H1 (cell line): ENCODE measurements around the gene UBE2D2. TPM values are rescaled to one million over a fixed set of nuclear protein-coding genes. Genes with fewer than 3 reads are reported as not detected.

Source experiments
- CTCF ChIA-PET: fragments of 300-600 bp; sonication (Branson Sonifier 250); formaldehyde crosslinking; loops from one replicate; lab custom pipeline; 2021; ENCODE audit not compliant: partially characterized antibody; lab: Charles Lee
- POLR2A ChIA-PET: fragments of 300-600 bp; sonication (Branson Sonifier 250); formaldehyde crosslinking; loops from one replicate; lab custom pipeline; 2021; ENCODE audit warnings: inconsistent platforms; ENCODE audit not compliant: partially characterized antibody; lab: Charles Lee
- DNase-seq, 2 experiments: peaks; one replicate each; pipeline versions ENCODE4 v3.0.0 to v3.0.0-alpha.2; 2010 to 2022; ENCODE audit warnings: low spot score in 2 of 2, low read depth in 1 of 2, mixed read lengths in 1 of 2
- FAIRE-seq: peaks from 2 replicates; lab custom pipeline; 2011; peaks lifted over from hg19 to GRCh38; lab: Jason Lieb, UNC
- H2AFZ ChIP-seq: 2 replicates; pipeline ENCODE4 v1.8.1; 2012; ENCODE audit warnings: low read length, inconsistent platforms
- H2AK5ac ChIP-seq: 2 replicates; pipeline ENCODE4 v1.6.1; 2013; ENCODE audit warnings: low read depth, low read length
- H2BK120ac ChIP-seq: replicated peaks from 2 replicates; pipeline ENCODE3; 2013; ENCODE audit warnings: low read depth, low read length, inconsistent platforms
- H2BK12ac ChIP-seq: 2 replicates; pipeline ENCODE4 v1.6.1; 2013; ENCODE audit warnings: low read depth, low read length
- H2BK15ac ChIP-seq: 2 replicates; pipeline ENCODE4 v1.6.1; 2013; ENCODE audit warnings: low read length
- H2BK20ac ChIP-seq: 2 replicates; pipeline ENCODE4 v1.6.1; 2013; ENCODE audit warnings: low read length
- H2BK5ac ChIP-seq: 2 replicates; pipeline ENCODE4 v1.6.1; 2013; ENCODE audit warnings: low read depth, low read length
- H3K14ac ChIP-seq: 2 replicates; pipeline ENCODE4 v1.6.1; 2013; ENCODE audit warnings: inconsistent platforms; ENCODE audit not compliant: insufficient read length
- H3K18ac ChIP-seq: 2 replicates; pipeline ENCODE4 v1.6.1; 2013; ENCODE audit warnings: low read length; ENCODE audit errors: extremely low read depth
- H3K23ac ChIP-seq: 2 replicates; pipeline ENCODE4 v1.6.1; 2013; ENCODE audit warnings: inconsistent platforms; ENCODE audit not compliant: insufficient read length
- H3K23me2 ChIP-seq: 2 replicates; pipeline ENCODE4 v1.6.1; 2013; ENCODE audit warnings: low read depth, low read length
- H3K27ac ChIP-seq: 2 replicates; pipeline ENCODE4 v1.6.1; 2011; ENCODE audit warnings: low read depth, low read length, inconsistent platforms
- H3K27me3 ChIP-seq, 4 experiments: replicated peaks in 1 of 4; 1 replicate in 1 of 4; 2 replicates in 3 of 4; pipeline versions ENCODE4 v1.6.1 to v1.8.1; 2011 to 2013; ENCODE audit warnings: low read length in 3 of 4, mild to moderate bottlenecking in 3 of 4, inconsistent platforms in 2 of 4, mixed read lengths in 2 of 4, moderate library complexity in 1 of 4; ENCODE audit not compliant: control insufficient read depth in 3 of 4, insufficient read depth in 3 of 4; ENCODE audit errors: extremely low read depth in 1 of 4
- H3K36me3 ChIP-seq, 4 experiments: 2 replicates each; pipeline versions ENCODE4 v1.6.1 to v1.8.1; 2011 to 2013; ENCODE audit warnings: mild to moderate bottlenecking in 4 of 4, low read length in 3 of 4, moderate library complexity in 2 of 4, control low read depth in 1 of 4, inconsistent platforms in 1 of 4; ENCODE audit not compliant: insufficient read depth in 4 of 4, control insufficient read depth in 2 of 4
- H3K4ac ChIP-seq: replicated peaks from 2 replicates; pipeline ENCODE3; 2013; ENCODE audit warnings: low read length, low read depth, mixed read lengths, inconsistent platforms; ENCODE audit not compliant: insufficient read length
- H3K4me1 ChIP-seq, 4 experiments: replicated peaks in 1 of 4; 1 replicate in 1 of 4; 2 replicates in 3 of 4; pipeline versions ENCODE4 v1.6.1 to v1.8.1; 2011 to 2013; ENCODE audit warnings: low read length in 3 of 4, inconsistent platforms in 2 of 4, mixed read lengths in 1 of 4; ENCODE audit not compliant: insufficient read depth in 4 of 4, control insufficient read depth in 3 of 4
- H3K4me2 ChIP-seq, 2 experiments: 2 replicates each; pipeline versions ENCODE4 v1.6.1 to v1.8.1; 2011 to 2013; ENCODE audit warnings: low read depth in 2 of 2, low read length in 2 of 2, control low read depth in 1 of 2, inconsistent platforms in 1 of 2, mild to moderate bottlenecking in 1 of 2; ENCODE audit not compliant: insufficient read depth in 1 of 2
- H3K4me3 ChIP-seq, 4 experiments: fragments of 200-600, 300-600 bp in 1 of 4; sonication (generic), shearing (Covaris generic), sonication (Bioruptor Twin) in 1 of 4; 2 replicates each; pipeline versions ENCODE4 v1.5.1 to v1.8.1; 2011 to 2016; ENCODE audit warnings: low read length in 4 of 4, low read depth in 3 of 4, control low read depth in 2 of 4, inconsistent platforms in 2 of 4, mild to moderate bottlenecking in 2 of 4, mixed read lengths in 1 of 4, moderate library complexity in 1 of 4; ENCODE audit not compliant: insufficient read depth in 2 of 4; ENCODE audit errors: extremely low read depth in 1 of 4
- H3K56ac ChIP-seq: replicated peaks from 2 replicates; pipeline ENCODE3; 2013; ENCODE audit warnings: low read depth, mild to moderate bottlenecking, mixed read lengths, low read length, inconsistent platforms; ENCODE audit not compliant: insufficient read length
- H3K79me1 ChIP-seq: 2 replicates; pipeline ENCODE4 v1.6.1; 2013; ENCODE audit warnings: low read depth, low read length, control low read depth
- H3K79me2 ChIP-seq, 2 experiments: 2 replicates each; pipeline versions ENCODE4 v1.6.1 to v1.8.1; 2012 to 2013; ENCODE audit warnings: low read length in 2 of 2, mild to moderate bottlenecking in 2 of 2, inconsistent platforms in 1 of 2; ENCODE audit not compliant: insufficient read depth in 2 of 2, control insufficient read depth in 1 of 2
- H3K9ac ChIP-seq, 4 experiments: replicated peaks in 1 of 4; 1 replicate in 1 of 4; 2 replicates in 3 of 4; pipeline versions ENCODE4 v1.6.1 to v1.8.1; 2011 to 2013; ENCODE audit warnings: low read depth in 3 of 4, low read length in 3 of 4, control low read depth in 2 of 4, mild to moderate bottlenecking in 2 of 4, moderate library complexity in 2 of 4, inconsistent platforms in 1 of 4; ENCODE audit errors: extremely low read depth in 1 of 4
- H3K9me3 ChIP-seq, 2 experiments: 2 replicates each; pipeline versions ENCODE4 v1.6.1 to v1.8.1; 2012 to 2013; ENCODE audit warnings: mild to moderate bottlenecking in 2 of 2, moderate library complexity in 2 of 2, control low read depth in 1 of 2, inconsistent platforms in 1 of 2, low read depth in 1 of 2, low read length in 1 of 2, mixed read lengths in 1 of 2; ENCODE audit not compliant: insufficient read depth in 2 of 2
- H4K20me1 ChIP-seq, 2 experiments: replicated peaks in 1 of 2; 2 replicates each; pipeline versions ENCODE3 to v1.8.1; 2011 to 2013; ENCODE audit warnings: inconsistent platforms in 2 of 2, low read length in 2 of 2, mild to moderate bottlenecking in 1 of 2; ENCODE audit not compliant: insufficient read depth in 2 of 2, control insufficient read depth in 1 of 2
- H4K5ac ChIP-seq: 2 replicates; pipeline ENCODE4 v1.6.1; 2013; ENCODE audit warnings: low read length, low read depth, mixed read lengths, inconsistent platforms; ENCODE audit not compliant: insufficient read length
- H4K8ac ChIP-seq: 2 replicates; pipeline ENCODE4 v1.8.0; 2013; ENCODE audit warnings: mild to moderate bottlenecking, moderate library complexity, low read length, inconsistent platforms; ENCODE audit not compliant: insufficient read depth; ENCODE audit errors: extremely low read depth
- H4K91ac ChIP-seq: replicated peaks from 2 replicates; pipeline ENCODE3; 2013; ENCODE audit warnings: low read length, mixed read lengths, inconsistent platforms; ENCODE audit not compliant: insufficient read length
- ATF2 ChIP-seq: IDR thresholded peaks from 2 replicates; pipeline ENCODE4 v1.6.1; 2012; ENCODE audit warnings: low read length, inconsistent platforms
- CTBP2 ChIP-seq: IDR thresholded peaks from 2 replicates; pipeline ENCODE4 v1.7.0; 2011; ENCODE audit warnings: borderline replicate concordance, mild to moderate bottlenecking, moderate library complexity, mixed read lengths, low read length; ENCODE audit not compliant: insufficient read depth, insufficient read length
- EZH2 ChIP-seq: fragments of 200-600 bp; sonication (generic); IDR thresholded peaks from 2 replicates; pipeline ENCODE4 v1.7.1; 2012; ENCODE audit warnings: low read depth, mild to moderate bottlenecking, moderate library complexity, low read length, inconsistent platforms; ENCODE audit not compliant: severe bottlenecking
- HDAC2 ChIP-seq, 2 experiments: fragments of 300-600 bp in 1 of 2; sonication (generic) in 1 of 2; IDR thresholded peaks; 2 replicates each; pipeline ENCODE4 v1.6.1; 2011 to 2012; ENCODE audit warnings: low read depth in 2 of 2, low read length in 2 of 2, mild to moderate bottlenecking in 2 of 2, moderate library complexity in 2 of 2, borderline replicate concordance in 1 of 2, inconsistent platforms in 1 of 2
- JUN ChIP-seq: IDR thresholded peaks from 2 replicates; pipeline ENCODE4 v1.6.1; 2011; ENCODE audit warnings: low read depth, mild to moderate bottlenecking, improper control_type of control experiment, low read length
- JUND ChIP-seq: IDR thresholded peaks from 2 replicates; pipeline ENCODE4 v1.6.1; 2011; ENCODE audit warnings: mild to moderate bottlenecking, improper control_type of control experiment, low read length
- POLR2A ChIP-seq, 2 experiments: IDR thresholded peaks; 1 replicate in 1 of 2; 2 replicates in 1 of 2; pipeline ENCODE4 v1.6.1; 2011; ENCODE audit warnings: low read depth in 2 of 2, low read length in 2 of 2, mild to moderate bottlenecking in 2 of 2; ENCODE audit errors: control extremely low read depth in 1 of 2
- RAD21 ChIP-seq, 2 experiments: IDR thresholded peaks in 1 of 2; conservative IDR thresholded peaks in 1 of 2; 2 replicates each; pipeline ENCODE4 v1.6.1; 2011; ENCODE audit warnings: low read depth in 2 of 2, low read length in 2 of 2, improper control_type of control experiment in 1 of 2, inconsistent platforms in 1 of 2, mild to moderate bottlenecking in 1 of 2, moderate library complexity in 1 of 2
- SIN3A ChIP-seq, 2 experiments: IDR thresholded peaks in 1 of 2; conservative IDR thresholded peaks in 1 of 2; 2 replicates each; pipeline ENCODE4 v1.6.1; 2011 to 2012; ENCODE audit warnings: low read length in 2 of 2, improper control_type of control experiment in 1 of 2, low read depth in 1 of 2, mild to moderate bottlenecking in 1 of 2
- SP4 ChIP-seq: IDR thresholded peaks from 2 replicates; pipeline ENCODE4 v1.6.1; 2012; ENCODE audit warnings: low read length, inconsistent platforms
- YY1 ChIP-seq: IDR thresholded peaks from 2 replicates; pipeline ENCODE4 v1.6.1; 2011; ENCODE audit warnings: low read depth, mild to moderate bottlenecking, low read length
- WGBS, 2 experiments: shearing (Covaris generic) in 1 of 2; methylation state at CpG; one replicate each; pipeline versions ENCODE4 v1.1.6 to v1.1.7; 2013 to 2015; ENCODE audit warnings: low lambda C conversion rate in 2 of 2, mixed read lengths in 2 of 2, inconsistent platforms in 1 of 2, low coverage in 1 of 2, missing lambda C conversion rate in 1 of 2; ENCODE audit not compliant: insufficient replicate concordance in 2 of 2, insufficient coverage in 1 of 2, insufficient read length in 1 of 2; ENCODE audit errors: extremely low coverage in 1 of 2, missing lambda C conversion rate in 1 of 2; 5-methylcytosine and 5-hydroxymethylcytosine counted together
- polyA plus RNA-seq, 7 experiments: library from polyadenylated mRNA; depleted of rRNA in 3 of 7; stranded (reverse) in 5 of 7; unstranded in 2 of 7; fragments of >200 nt in 5 of 7; fragments of 200-250 nt in 2 of 7; gene quantifications; 1 replicate in 5 of 7; 2 replicates in 1 of 7; 4 replicates in 1 of 7; pipeline versions ENCODE4 v1.2.1 to v1.2.3, GENCODE V29; 2011 to 2013; ENCODE audit warnings: missing spikeins in 2 of 7, mixed read lengths in 2 of 7
- total RNA-seq: library from RNA; stranded (reverse); fragmentation: NEBNext Ultra II Directional; extraction: Animal tissue kit (Norgen Biotek cat#: 25700); gene quantifications from 2 replicates; pipeline ENCODE4 v1.2.1, GENCODE V29; 2021

The UBE2D2 gene
- total and polyA plus RNA-seq, 2 of the 8 experiments (the other 6 are each of a cell fraction or from before 2014, with no cell fraction given): 66.9 to 203 TPM

DNA sequence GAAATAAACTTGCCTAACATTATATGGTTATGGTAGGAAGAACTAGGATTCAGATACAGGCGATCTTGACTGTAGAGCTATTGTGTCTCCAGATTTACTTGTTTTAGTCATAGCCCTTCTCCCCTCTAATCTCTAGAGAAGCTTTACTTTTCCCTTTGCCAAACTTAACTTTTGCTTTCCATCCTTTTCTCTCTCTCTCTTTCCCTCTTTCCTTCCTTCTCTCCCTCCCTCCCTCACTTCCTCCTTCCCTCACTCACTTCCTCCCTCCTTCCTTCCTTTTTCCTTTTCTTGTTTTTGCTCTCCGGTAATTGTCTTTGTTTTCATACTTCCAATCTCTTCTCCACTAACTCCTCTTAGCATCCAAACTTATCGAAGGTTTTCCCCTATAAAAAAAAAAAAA, 10.4 kb downstream of the UBE2D2 start:
- Histone ChIP-seq H3K79me1 (peaks cover 5% of the 10 kb centered on the region), H3K4me1 (peaks cover 0 to 7% (median 0%) of the 10 kb centered on the region in 4 experiments; a peak in 2 of 7 replicates), H4K5ac (no peak overlapping the region), H3K4me3 (no peak overlapping the region), H3K4me2 (no peak overlapping the region), H3K9ac (no peak overlapping the region), H2BK15ac (no peak overlapping the region), H2AFZ (no peak overlapping the region), H2BK12ac (no peak overlapping the region), H3K27me3 (no peaks in the 10 kb centered on the region), H2BK20ac (no peak overlapping the region), H3K14ac (no peak overlapping the region), H4K91ac (no peak overlapping the region), H3K23me2 (no peaks in the 10 kb centered on the region), H3K23ac (no peak overlapping the region), H4K20me1 (peaks cover 20 to 26% of the 10 kb centered on the region in 2 experiments), H2BK5ac (no peak overlapping the region), H3K18ac (no peak overlapping the region), H3K56ac (no peak overlapping the region), H3K27ac (no peak overlapping the region), H3K4ac (no peak overlapping the region), H3K79me2 (peaks cover 26 to 93% of the 10 kb centered on the region in 2 experiments), H2AK5ac (no peak overlapping the region), H3K9me3 (no peaks in the 10 kb centered on the region), H4K8ac (no peak overlapping the region), H2BK120ac (no peak overlapping the region), H3K36me3 (peaks cover 0 to 18% (median 0%) of the 10 kb centered on the region in 4 experiments; a peak in 2 of 8 replicates)
- ChIA-PET POLR2A (interaction anchor here (1.0 to 2.6 kb wide), 4 partner anchors 8 to 61 kb away, joined by 3 to 12 read pairs (median 7); partner anchors contain the start of gene UBE2D2), CTCF (interaction anchor here (0.7 to 4.9 kb wide), 6 partner anchors 8 to 1024 kb away, joined by 3 to 43 read pairs (median 4); partner anchors contain the start of gene UBE2D2)
- no peak for FAIRE-seq
- DNase-seq: no peak
- WGBS, 2 experiments: 100% methylated on average over 3 of the region's 3 CpGs; no CpG with 5 or more reads in 1 of the 2 experiments
- TF ChIP-seq JUND (no peak), HDAC2 (IDR thresholded peaks at IDR 0.05; ENCODE audit: borderline replicate concordance in 1 of 2, low read depth in 2 of 2, low read length in 2 of 2) (no peak), EZH2 (no peak), SIN3A (conservative IDR thresholded peaks at IDR 0.05 in 1 of 2, IDR thresholded peaks at IDR 0.05 in 1 of 2; ENCODE audit: low read depth in 1 of 2, low read length in 2 of 2) (no peak), RAD21 (IDR thresholded peaks at IDR 0.05 in 1 of 2, conservative IDR thresholded peaks at IDR 0.05 in 1 of 2; ENCODE audit: low read depth in 2 of 2, low read length in 2 of 2) (no peak), POLR2A (IDR thresholded peaks at IDR 0.05; ENCODE audit: control extremely low read depth in 1 of 2, low read depth in 2 of 2, low read length in 2 of 2) (no peak), ATF2 (no peak), SP4 (no peak), YY1 (no peak), JUN (no peak), CTBP2 (no peak)
